H7 (cell line): Measurements from ENCODE around the gene DAP. TPM values are rescaled to one million over a fixed set of nuclear protein-coding genes. Genes with fewer than 3 reads are reported as not detected.
A peak's percentile ranks its signal among the peaks of the same experiment; 100 is the strongest.

ENCODE experiments used
- DNase-seq: peaks from one replicate; pipeline ENCODE4 v3.0.0; 2012
- H3K27me3 ChIP-seq: 2 replicates; pipeline ENCODE4 v1.6.0; 2011; ENCODE audit warnings: mild to moderate bottlenecking, low read length; ENCODE audit not compliant: control insufficient read depth, insufficient read depth
- H3K36me3 ChIP-seq: replicated peaks from 2 replicates; pipeline ENCODE4 v1.5.1; 2011; ENCODE audit warnings: low read length; ENCODE audit not compliant: control insufficient read depth, insufficient read depth
- H3K4me3 ChIP-seq: 2 replicates; pipeline ENCODE4 v1.5.1; 2011; ENCODE audit warnings: low read depth, mild to moderate bottlenecking, control low read depth, low read length, moderate library complexity; ENCODE audit not compliant: insufficient read depth
- total RNA-seq: library from RNA; depleted of rRNA; stranded (reverse); fragments of >200 nt; shearing (Covaris generic); gene quantifications from 2 replicates; pipeline ENCODE4 v1.2.3, GENCODE V29; 2014

The DAP gene
- total RNA-seq, 1 experiment from 2014 or later, result 10.5 TPM

DNA sequence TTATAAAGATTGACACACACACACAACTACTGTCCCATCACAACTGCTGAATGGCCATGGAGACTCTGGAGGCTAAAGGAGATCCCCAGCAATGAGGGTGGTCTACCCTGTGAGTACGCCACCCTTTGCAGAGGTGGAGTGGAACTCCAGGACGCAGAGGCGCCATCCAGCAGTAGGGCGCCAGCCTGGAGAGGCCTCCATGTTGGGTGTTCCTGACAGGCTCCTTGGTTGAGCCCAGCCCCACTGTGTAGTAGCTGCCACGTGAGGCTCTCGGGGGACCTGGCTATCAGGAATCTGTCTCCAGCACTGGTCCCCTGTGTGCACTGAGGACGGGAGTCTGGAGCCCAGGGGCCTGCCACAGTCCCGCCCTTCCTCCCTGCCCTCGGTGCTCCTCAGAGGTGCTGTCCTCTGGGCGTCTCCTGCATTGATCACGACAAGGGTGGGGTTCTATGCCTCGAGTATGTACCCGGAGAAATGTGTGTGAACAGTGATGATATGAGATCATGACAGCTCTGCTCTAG is 72.3 kb downstream of the DAP start:
- Histone ChIP-seq H3K36me3 (no peaks in the 10 kb centered on the region; the same call in 1 of the 2 replicates), H3K27me3 (no peaks in the 10 kb centered on the region), H3K4me3 (no peak overlapping the region)
- DNase-seq, result no peak

DNA sequence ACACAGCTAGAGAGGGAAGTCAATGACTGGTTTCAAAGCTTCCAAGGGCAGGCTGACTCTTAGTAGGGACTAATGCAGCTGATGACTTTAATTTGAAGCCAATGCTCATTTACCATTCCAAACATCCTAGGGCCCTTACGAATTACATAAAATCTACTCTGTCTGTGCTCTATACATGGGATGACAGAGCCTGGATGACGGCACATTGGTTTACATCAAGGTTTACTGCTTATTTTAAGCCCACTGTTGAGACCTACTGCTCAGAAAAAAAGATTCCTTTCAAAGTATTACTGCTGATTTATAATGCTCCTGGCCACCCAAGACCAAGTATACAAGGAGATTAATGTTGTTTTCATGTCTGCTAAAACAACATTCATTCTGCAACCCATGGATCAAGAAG is 74.1 kb downstream of the DAP start:
- no peaks in the 10 kb centered on the region for H3K27me3 ChIP-seq
- H3K4me3 ChIP-seq, result no peak overlapping the region
- H3K36me3 ChIP-seq, result no peaks in the 10 kb centered on the region; the same call in 1 of the 2 replicates
- DNase-seq, result no peak

DNA sequence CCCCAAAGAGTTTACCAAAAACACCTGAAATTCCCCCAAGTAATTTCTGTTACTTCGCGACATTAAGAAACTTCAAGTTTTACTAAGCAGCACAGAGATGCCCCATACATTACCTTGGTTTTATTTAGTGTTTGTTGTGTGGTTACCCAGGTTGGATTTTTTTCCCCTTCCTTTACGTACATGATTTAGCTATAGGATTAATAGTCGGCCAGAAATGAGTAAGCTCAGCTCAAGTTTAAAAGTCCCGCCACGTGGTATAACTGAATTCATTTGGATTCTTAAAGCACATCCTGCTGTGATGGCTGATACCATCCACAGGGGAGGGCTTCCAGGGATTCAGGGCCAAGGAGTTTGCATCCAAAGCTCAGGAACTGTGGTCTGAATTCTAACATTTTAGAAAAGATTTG is 75.9 kb downstream of the DAP start:
- DNase-seq, result peak; percentile 71
- H3K27me3 ChIP-seq, result no peaks in the 10 kb centered on the region
- peaks cover 3% of the 10 kb centered on the region for H3K36me3 ChIP-seq
- no peak overlapping the region for H3K4me3 ChIP-seq

DNA sequence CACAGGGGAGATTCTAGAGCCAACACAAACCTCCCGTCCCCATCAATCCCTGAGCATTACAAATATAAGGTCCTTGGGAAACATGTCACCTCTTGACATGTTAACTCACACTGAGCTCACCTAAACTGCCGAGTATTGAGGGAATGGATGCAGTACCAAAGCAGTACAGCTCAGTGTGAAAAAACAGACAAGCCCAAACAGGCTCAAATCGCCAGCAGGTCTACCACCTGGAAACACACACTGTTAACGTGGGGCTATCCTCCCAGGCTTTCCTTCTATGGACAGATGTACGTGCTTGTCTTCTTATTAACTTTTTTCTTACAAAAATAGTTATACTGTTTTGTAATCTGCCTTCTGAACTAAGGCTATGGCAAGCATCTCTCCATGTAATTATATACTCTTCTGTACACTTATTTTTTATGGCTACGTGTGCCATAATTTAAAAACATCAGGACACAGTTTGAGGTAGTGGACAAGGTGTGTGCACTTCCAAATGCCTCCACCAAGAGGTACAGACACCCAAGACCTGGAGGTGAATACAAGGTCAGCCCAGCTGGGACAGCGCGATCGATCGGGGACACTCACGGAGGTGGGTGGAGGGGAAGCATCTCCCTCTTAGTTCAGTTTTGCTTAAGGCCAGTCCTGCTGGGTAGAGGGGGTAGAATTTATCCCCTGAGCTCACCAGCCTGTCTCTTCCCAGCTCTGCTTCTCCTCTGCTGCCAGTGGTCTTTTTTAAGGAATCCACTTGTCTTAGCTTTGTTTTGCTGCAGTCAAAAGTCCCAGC is 76.5 kb downstream of the DAP start:
- peak; percentile 53 for DNase-seq
- H3K36me3 ChIP-seq, result peaks cover 3% of the 10 kb centered on the region
- H3K27me3 ChIP-seq, result no peaks in the 10 kb centered on the region
- no peak overlapping the region for H3K4me3 ChIP-seq

DNA sequence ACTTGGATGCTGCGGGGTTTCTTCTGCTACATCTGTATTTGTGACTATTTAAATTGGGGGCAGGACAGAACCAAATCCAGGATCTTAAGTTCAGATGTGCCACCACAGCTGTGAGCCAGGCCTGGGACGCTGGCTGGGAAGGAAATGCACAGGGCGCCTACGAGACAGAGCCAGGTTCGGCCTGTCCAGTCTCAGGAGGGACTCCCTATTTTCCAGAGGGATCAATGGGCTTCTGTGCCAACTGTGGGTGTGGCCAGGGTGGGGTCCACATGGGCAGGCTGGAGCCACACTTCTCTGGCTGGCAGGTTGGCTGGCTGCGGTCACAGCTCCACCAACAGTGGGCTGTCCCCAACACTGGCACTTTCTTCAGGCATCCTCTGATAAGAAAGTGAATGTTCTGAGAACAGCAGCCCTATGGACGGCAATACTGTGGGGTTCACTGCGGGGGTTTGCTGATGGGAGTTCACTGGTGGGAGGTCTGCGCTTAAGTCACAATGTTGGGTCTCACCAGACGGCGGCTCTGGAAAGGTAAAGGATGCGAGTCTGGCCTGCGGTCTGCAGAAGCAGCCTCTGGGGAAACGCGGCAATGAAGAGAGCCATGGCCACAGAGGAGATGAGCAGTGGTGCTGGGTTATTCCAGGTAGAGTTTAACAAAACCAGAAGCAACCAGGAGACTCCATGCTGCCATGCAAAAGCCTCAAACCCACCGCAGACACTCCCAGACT is 78.1 kb downstream of the DAP start:
- DNase-seq, result no peak
- Histone ChIP-seq H3K36me3 (peaks cover 3% of the 10 kb centered on the region), H3K4me3 (no peak overlapping the region), H3K27me3 (no peaks in the 10 kb centered on the region)

DNA sequence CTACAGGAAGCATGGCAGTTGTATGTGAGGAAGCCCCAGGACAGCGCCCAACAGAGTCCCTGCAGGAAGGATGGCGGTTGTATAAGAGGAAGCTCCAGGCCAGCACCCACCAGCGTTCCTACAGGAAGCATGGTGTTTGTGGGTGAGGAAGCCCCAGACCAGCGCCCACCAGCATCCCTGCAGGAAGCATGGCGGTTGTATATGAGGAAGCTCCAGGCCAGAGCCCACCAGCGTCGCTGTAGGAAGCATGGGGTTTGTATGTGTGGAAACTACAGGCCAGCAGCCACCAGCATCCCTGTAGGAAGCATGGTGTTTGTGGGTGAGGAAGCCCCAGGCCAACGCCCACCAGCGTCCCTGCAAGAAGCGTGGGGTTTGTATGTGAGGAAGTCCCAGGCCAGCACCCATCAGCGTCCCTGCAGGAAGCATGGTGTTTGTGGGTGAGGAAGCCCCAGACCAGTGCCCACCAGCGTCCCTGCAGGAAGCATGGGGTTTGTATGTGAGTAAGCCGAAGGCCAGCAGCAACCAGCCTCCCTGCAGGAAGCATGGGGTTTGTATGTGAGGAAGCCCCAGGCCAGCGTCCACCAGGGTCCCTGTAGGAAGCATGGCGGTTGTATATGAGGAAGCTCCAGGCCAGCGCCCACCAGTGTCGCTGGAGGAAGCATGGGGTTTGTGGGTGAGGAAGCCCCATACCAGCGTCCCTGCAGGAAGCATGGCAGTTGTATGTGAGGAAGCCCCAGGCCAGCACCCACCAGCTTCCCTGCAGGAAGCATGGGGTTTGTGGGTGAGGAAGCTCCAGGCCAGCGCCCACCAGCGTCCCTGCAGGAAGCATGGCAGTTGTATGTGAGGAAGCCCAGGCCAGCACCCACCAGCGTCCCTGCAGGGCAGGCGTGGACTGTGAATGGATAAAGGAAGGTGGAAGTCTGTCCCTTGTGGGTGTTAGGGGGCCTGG is 79.0 kb downstream of the DAP start:
- Histone ChIP-seq H3K27me3 (no peaks in the 10 kb centered on the region), H3K4me3 (no peak overlapping the region), H3K36me3 (peaks cover 3% of the 10 kb centered on the region)
- no peak for DNase-seq

DNA sequence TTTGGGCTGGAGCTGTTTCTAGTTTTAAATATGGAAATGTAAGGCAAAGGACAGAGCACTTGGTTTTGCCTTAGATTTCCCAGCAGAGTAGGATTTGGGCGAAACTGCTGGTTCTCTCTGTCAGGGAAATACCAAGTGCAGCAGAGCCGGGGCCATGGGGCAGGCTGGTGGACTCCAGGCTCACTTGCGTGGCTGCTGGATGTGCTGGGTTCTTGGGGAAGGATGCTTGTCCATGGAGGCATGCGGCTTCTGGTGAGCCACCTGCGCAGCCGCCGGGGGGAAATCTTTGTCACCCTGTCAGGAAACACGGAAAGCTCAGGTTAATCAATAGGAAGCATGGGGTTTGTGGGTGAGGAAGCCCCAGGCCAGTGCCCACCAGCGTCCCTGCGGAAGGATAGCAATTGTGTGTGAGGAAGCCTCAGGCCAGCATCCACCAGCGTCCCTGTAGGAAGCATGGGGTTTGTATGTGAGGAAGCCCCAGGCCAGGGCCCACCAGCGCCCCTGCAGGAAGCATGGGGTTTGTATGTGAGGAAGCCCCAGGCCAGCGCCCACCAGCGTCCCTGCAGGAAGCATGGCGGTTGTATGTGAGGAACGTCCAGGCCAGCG is 80.1 kb downstream of the DAP start:
- peaks cover 3% of the 10 kb centered on the region for H3K36me3 ChIP-seq
- no peaks in the 10 kb centered on the region for H3K27me3 ChIP-seq
- H3K4me3 ChIP-seq, result no peak overlapping the region
- DNase-seq, result no peak

DNA sequence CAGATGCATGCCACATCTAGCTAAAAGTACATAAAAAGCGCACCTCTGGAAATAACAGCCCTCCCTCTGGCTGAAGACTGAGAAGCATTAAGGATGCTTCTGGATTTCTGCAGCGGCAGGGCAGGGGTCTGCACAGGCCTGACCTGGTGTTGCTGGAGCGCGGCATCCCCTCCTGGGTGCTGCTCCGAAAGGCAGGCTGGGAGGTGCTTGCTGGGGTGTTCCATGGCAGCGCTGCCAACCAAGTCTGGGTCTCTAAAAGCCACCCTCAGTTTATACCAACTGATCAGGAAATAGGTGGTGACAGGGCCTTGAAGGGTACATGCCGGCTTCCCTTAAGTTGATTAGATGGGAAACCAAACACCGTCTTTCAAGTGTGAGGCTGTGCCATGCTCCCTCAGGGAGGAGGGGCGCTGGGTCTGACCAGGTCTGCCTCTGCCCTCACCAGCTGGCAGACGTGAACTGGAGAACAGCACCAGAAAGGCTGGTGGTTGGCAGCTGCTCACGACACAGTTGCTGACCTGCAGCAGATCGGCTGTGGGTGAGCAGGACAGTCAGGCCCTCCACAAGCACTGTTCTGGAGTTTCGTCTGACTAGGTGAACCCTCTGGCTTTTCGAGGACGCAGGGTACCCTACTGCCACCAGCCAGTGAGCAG is 81.6 kb downstream of the DAP start:
- no peaks in the 10 kb centered on the region for H3K27me3 ChIP-seq
- no peak overlapping the region for H3K4me3 ChIP-seq
- peaks cover 3% of the 10 kb centered on the region for H3K36me3 ChIP-seq
- no peak for DNase-seq

DNA sequence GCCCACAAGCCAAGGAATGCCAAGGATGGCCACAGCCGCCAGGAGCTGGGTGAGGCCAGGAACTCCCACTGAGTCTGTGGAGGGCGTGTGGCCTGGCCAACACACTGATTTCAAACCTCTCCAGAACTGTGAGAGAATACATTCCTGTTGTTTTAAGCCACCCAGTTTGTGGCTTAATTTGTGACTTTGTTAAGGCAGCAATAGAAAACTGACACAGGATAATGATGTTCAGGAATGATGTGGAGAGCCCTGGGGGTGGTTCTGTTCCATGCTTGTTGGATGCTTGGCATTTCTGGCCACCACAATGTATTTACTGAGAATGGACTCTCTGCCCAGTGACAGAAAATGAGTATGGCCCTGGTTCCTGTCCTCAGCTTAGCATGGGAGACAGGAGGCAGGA is 82.8 kb downstream of the DAP start:
- Histone ChIP-seq H3K4me3 (no peak overlapping the region), H3K36me3 (peaks cover 3% of the 10 kb centered on the region), H3K27me3 (no peaks in the 10 kb centered on the region)
- no peak for DNase-seq

DNA sequence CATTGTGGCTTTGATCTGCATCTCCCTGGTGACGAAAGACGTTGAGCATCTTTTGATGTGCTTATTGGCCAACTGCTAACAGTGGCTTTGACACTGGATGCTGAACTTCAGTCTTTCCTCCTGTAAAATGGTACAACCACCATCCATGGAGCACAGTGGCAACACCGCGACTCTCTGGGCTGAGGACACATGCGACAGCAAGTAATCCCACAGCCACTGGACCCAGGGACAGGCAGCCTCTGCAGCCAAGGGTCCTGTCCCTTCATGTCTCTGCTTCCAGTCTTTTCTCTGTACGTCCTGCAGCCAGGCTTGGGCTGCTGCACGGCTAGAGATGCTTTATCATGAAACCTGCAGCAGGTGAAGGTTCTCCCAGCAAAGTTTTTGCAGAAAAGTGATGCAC is 83.5 kb downstream of the DAP start:
- DNase-seq, result no peak
- H3K4me3 ChIP-seq, result no peak overlapping the region
- H3K36me3 ChIP-seq, result peaks cover 3% of the 10 kb centered on the region
- no peaks in the 10 kb centered on the region for H3K27me3 ChIP-seq

DNA sequence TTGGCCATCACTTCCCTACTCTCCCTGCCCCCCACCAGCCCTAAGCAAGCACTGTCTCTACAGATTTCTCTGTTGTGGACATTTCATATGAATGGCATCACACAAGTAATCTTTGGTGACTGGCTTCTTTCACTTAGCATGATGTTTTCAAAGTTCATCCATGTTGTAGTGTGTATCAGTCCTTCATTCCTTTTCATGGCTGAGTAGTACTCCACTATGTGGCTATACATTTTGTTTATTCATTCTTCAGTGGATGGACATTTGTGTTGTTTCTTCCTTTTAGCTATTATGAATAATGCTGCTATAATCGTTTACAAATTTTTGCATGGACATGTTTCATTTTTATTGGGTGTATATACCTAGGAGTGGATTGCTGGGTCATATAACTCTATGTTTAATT is 84.1 kb downstream of the DAP start:
- Histone ChIP-seq H3K27me3 (no peaks in the 10 kb centered on the region), H3K36me3 (peaks cover 3% of the 10 kb centered on the region), H3K4me3 (no peak overlapping the region)
- DNase-seq, result no peak

DNA sequence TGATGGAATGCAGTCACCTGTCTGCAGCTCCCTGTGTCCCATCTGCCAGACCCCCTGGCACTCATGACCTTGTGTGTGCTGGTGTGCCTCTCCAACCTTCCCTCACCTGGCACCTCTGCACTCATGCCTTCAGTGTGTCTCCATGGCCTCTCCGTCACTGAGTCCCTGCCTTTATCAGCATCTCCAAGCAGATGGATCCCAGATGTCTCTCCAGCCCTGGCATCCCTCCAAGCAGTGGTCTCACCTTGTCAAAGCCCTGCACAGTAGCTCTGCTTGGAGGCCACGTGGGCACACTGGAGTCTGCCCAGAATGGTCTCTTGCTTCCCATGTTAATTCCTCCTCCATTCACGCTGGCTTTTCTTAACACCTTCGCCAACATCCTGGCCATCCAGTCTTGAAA is 84.8 kb downstream of the DAP start:
- Histone ChIP-seq H3K4me3 (no peak overlapping the region), H3K27me3 (no peaks in the 10 kb centered on the region), H3K36me3 (peaks cover 2% of the 10 kb centered on the region)
- no peak for DNase-seq

DNA sequence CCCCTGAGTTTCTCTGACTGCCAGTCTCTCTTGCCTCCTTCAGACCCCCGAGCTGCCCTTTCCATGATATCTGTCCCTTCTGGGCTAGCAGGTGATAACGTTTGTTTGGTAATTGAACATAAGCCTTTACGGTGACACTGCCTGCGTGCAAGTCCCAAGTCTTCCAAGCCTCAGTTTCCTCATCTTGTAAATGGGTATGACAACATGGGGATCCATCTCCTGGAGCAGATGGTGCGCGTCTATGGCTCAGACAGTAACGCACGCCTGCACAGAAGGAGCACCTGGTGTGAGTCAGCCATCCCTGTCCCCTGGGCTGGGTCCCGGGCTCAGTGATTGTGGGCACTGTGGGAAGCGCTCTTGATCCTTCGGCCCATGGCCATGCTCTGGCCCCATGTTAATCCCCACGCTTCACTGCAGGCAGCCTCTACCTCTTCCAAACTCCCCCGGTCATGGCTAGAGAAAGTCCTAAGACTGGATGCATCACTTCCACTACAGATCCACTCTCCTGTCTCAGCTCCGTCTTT is 85.8 kb downstream of the DAP start:
- DNase-seq, result no peak
- Histone ChIP-seq H3K4me3 (no peak overlapping the region), H3K36me3 (no peaks in the 10 kb centered on the region; the same call in 1 of the 2 replicates), H3K27me3 (no peaks in the 10 kb centered on the region)
